Gastroesophageal sphincter (tissue), 3 donors: Measurements from ENCODE around the gene CACNA1E.

ENCODE experiments used
- CTCF ChIP-seq, 4 experiments: fragments of 200-600 bp in 2 of 4; fragments of 450-650 bp in 2 of 4; sonication (generic) in 1 of 4; IDR thresholded peaks; one replicate each; pipeline ENCODE4 v1.5.1; 2017 to 2019; ENCODE audit warnings: antibody characterized with exemption in 4 of 4, mild to moderate bottlenecking in 2 of 4, moderate library complexity in 2 of 4
- EP300 ChIP-seq: sonication (generic); formaldehyde crosslinking; IDR thresholded peaks from one replicate; pipeline ENCODE4 v1.6.1; 2017; ENCODE audit warnings: antibody characterized with exemption, mild to moderate bottlenecking
- POLR2A ChIP-seq, 2 donors: fragments of 450-650 bp; IDR thresholded peaks; one replicate each; pipeline ENCODE4 v1.6.1; 2017; ENCODE audit warnings: antibody characterized with exemption in 2 of 2, mild to moderate bottlenecking in 2 of 2, moderate library complexity in 1 of 2
- POLR2AphosphoS5 ChIP-seq: sonication (generic); formaldehyde crosslinking; IDR thresholded peaks from one replicate; pipeline ENCODE4 v1.6.1; 2017; ENCODE audit warnings: antibody characterized with exemption

- TF ChIP-seq EP300 (no peak), POLR2AphosphoS5 (no peak), CTCF (IDR thresholded peaks at IDR 0.05) (no peak), POLR2A (IDR thresholded peaks at IDR 0.05) (no peak)
These were observed 315.0 kb downstream of the CACNA1E start for GRCh38 chr1:181798191-181798926.
